GM12878 (cell line): Measurements from ENCODE around the gene APOM.

ENCODE experiments used
- KDM1A ChIP-seq: fragments of 200-600 bp; sonication (generic); IDR thresholded peaks from 2 replicates; pipeline ENCODE4 v1.6.1; 2016; ENCODE audit warnings: borderline replicate concordance
- POLR2A ChIP-seq: IDR thresholded peaks from 2 replicates; pipeline ENCODE4 v1.6.1; 2011; ENCODE audit warnings: low read depth, mild to moderate bottlenecking, low read length
- YY1 ChIP-seq: IDR thresholded peaks from 2 replicates; pipeline ENCODE4 v1.6.1; 2011; ENCODE audit warnings: low read depth, mild to moderate bottlenecking, low read length
- TF ChIP-seq, protein P1 (sequence below): IDR thresholded peaks from 2 replicates; pipeline ENCODE4 v1.6.1; 2012; ENCODE audit warnings: mild to moderate bottlenecking, low read depth, low read length
- TF ChIP-seq, protein P2 (sequence below): fragments of 450-650 bp; IDR thresholded peaks from 2 replicates; pipeline ENCODE4 v1.6.1; 2017; ENCODE audit warnings: mild to moderate bottlenecking
- TF ChIP-seq, protein P3 (sequence below): fragments of 450-650 bp; formaldehyde crosslinking; IDR thresholded peaks from 2 replicates; pipeline ENCODE4 v1.4.0; 2020; ENCODE audit warnings: mild to moderate bottlenecking, moderate library complexity

DNA sequence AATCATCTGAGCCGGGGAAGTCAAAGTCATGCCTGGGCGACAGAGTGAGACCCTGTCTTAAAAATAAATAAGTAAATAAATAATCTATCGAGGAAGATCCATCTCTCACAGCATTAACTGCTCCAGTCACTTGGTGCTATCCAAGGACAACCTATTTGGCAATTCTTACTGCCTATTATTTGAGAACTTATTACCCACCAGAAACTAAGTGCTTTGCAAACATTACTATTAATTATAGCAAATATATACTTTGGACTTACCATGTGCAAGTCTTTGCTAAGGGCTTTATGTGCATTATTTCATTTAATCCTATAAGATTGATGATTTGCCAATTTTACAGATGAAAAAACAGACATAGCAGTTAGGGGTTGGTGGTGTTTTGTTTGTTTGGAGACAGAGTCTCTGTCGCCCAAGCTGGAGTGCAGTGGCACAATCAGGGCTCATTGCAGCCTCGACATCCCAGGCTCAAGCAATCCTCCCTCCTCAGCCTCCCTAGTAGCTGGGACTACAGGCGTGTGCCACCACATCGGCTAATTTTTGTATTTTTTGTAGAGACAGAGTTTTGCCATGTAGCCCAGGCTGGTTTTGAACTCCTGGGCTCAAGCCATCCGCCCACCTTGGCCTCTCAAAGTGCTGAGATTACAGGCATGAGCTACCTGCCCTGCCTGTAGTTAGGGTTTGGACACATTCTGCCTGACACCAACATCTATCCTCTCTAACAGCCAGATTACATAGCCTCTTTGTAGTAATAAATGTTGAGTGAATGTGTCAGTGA is 933 bp upstream of the APOM start:
- TF ChIP-seq, protein P1, sequence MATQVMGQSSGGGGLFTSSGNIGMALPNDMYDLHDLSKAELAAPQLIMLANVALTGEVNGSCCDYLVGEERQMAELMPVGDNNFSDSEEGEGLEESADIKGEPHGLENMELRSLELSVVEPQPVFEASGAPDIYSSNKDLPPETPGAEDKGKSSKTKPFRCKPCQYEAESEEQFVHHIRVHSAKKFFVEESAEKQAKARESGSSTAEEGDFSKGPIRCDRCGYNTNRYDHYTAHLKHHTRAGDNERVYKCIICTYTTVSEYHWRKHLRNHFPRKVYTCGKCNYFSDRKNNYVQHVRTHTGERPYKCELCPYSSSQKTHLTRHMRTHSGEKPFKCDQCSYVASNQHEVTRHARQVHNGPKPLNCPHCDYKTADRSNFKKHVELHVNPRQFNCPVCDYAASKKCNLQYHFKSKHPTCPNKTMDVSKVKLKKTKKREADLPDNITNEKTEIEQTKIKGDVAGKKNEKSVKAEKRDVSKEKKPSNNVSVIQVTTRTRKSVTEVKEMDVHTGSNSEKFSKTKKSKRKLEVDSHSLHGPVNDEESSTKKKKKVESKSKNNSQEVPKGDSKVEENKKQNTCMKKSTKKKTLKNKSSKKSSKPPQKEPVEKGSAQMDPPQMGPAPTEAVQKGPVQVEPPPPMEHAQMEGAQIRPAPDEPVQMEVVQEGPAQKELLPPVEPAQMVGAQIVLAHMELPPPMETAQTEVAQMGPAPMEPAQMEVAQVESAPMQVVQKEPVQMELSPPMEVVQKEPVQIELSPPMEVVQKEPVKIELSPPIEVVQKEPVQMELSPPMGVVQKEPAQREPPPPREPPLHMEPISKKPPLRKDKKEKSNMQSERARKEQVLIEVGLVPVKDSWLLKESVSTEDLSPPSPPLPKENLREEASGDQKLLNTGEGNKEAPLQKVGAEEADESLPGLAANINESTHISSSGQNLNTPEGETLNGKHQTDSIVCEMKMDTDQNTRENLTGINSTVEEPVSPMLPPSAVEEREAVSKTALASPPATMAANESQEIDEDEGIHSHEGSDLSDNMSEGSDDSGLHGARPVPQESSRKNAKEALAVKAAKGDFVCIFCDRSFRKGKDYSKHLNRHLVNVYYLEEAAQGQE: no peak
- no peak for TF ChIP-seq POLR2A
- TF ChIP-seq, protein P2, sequence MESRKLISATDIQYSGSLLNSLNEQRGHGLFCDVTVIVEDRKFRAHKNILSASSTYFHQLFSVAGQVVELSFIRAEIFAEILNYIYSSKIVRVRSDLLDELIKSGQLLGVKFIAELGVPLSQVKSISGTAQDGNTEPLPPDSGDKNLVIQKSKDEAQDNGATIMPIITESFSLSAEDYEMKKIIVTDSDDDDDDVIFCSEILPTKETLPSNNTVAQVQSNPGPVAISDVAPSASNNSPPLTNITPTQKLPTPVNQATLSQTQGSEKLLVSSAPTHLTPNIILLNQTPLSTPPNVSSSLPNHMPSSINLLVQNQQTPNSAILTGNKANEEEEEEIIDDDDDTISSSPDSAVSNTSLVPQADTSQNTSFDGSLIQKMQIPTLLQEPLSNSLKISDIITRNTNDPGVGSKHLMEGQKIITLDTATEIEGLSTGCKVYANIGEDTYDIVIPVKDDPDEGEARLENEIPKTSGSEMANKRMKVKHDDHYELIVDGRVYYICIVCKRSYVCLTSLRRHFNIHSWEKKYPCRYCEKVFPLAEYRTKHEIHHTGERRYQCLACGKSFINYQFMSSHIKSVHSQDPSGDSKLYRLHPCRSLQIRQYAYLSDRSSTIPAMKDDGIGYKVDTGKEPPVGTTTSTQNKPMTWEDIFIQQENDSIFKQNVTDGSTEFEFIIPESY: no peak
- TF ChIP-seq KDM1A: no peak
- TF ChIP-seq, protein P3, sequence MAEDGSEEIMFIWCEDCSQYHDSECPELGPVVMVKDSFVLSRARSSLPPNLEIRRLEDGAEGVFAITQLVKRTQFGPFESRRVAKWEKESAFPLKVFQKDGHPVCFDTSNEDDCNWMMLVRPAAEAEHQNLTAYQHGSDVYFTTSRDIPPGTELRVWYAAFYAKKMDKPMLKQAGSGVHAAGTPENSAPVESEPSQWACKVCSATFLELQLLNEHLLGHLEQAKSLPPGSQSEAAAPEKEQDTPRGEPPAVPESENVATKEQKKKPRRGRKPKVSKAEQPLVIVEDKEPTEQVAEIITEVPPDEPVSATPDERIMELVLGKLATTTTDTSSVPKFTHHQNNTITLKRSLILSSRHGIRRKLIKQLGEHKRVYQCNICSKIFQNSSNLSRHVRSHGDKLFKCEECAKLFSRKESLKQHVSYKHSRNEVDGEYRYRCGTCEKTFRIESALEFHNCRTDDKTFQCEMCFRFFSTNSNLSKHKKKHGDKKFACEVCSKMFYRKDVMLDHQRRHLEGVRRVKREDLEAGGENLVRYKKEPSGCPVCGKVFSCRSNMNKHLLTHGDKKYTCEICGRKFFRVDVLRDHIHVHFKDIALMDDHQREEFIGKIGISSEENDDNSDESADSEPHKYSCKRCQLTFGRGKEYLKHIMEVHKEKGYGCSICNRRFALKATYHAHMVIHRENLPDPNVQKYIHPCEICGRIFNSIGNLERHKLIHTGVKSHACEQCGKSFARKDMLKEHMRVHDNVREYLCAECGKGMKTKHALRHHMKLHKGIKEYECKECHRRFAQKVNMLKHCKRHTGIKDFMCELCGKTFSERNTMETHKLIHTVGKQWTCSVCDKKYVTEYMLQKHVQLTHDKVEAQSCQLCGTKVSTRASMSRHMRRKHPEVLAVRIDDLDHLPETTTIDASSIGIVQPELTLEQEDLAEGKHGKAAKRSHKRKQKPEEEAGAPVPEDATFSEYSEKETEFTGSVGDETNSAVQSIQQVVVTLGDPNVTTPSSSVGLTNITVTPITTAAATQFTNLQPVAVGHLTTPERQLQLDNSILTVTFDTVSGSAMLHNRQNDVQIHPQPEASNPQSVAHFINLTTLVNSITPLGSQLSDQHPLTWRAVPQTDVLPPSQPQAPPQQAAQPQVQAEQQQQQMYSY (CRISPR knock-in tag): no peak
- TF ChIP-seq YY1: no peak
